GM23338 (cell line): ENCODE data around the gene AMZ1. TPM values are rescaled to one million over a fixed set of nuclear protein-coding genes. Genes with fewer than 3 reads are reported as not detected.
"Not testable (repeated sequence)": the region's sequence is repeated elsewhere in the genome, so short reads cannot be mapped to it uniquely, and the experiment has no call there.

Experiments
- ATAC-seq: fragments of 200-7000 bp; cut with Tn5 transposase; 3 replicates; pipeline ENCODE4 v1.9.1; 2020
- DNase-seq: peaks from one replicate; pipeline ENCODE4 v3.0.0-alpha.2; 2015; ENCODE audit warnings: low spot score
- H2AFZ ChIP-seq: fragments of 200-600 bp; sonication (generic); 2 replicates; pipeline ENCODE4 v1.8.0; 2016; ENCODE audit warnings: antibody characterized with exemption, mild to moderate bottlenecking, moderate library complexity
- H3F3A ChIP-seq: fragments of 200-600 bp; sonication (generic); replicated peaks from 2 replicates; pipeline ENCODE4 v1.8.0; 2017; ENCODE audit warnings: antibody characterized with exemption, mixed run types, low read depth
- H3K27ac ChIP-seq: fragments of 200-600 bp; sonication (generic); 2 replicates; pipeline ENCODE4 v1.6.1; 2016; ENCODE audit warnings: low read depth
- H3K27me3 ChIP-seq: fragments of 200-600 bp; sonication (generic); 2 replicates; pipeline ENCODE4 v1.8.0; 2016; ENCODE audit warnings: mild to moderate bottlenecking, mixed run types, moderate library complexity; ENCODE audit not compliant: insufficient read depth
- H3K36me3 ChIP-seq: fragments of 200-600 bp; sonication (generic); 2 replicates; pipeline ENCODE4 v1.8.0; 2016; ENCODE audit warnings: mild to moderate bottlenecking; ENCODE audit not compliant: insufficient read depth
- H3K4me1 ChIP-seq: fragments of 200-600 bp; sonication (generic); 2 replicates; pipeline ENCODE4 v1.8.0; 2016; ENCODE audit warnings: mild to moderate bottlenecking, moderate library complexity; ENCODE audit not compliant: insufficient read depth
- H3K4me2 ChIP-seq: fragments of 200-600 bp; sonication (generic); 2 replicates; pipeline ENCODE4 v1.7.1; 2017; ENCODE audit warnings: mixed run types
- H3K4me3 ChIP-seq: fragments of 200-600 bp; sonication (generic); 2 replicates; pipeline ENCODE4 v1.6.1; 2016; ENCODE audit warnings: mixed run types
- H3K79me2 ChIP-seq: fragments of 200-600 bp; sonication (generic); replicated peaks from 2 replicates; pipeline ENCODE4 v1.8.0; 2017; ENCODE audit warnings: mild to moderate bottlenecking; ENCODE audit not compliant: insufficient read depth
- H3K9me2 ChIP-seq: fragments of 200-600 bp; sonication (generic); 2 replicates; pipeline ENCODE4 v1.8.0; 2017; ENCODE audit not compliant: insufficient read depth
- H4K20me1 ChIP-seq: fragments of 200-600 bp; sonication (generic); replicated peaks from 2 replicates; pipeline ENCODE4 v1.8.0; 2017; ENCODE audit warnings: mild to moderate bottlenecking; ENCODE audit not compliant: insufficient read depth
- H3K27ac Mint-ChIP-seq: 2 replicates; pipeline ENCODE4 v1.8.0; 2020; ENCODE audit warnings: inconsistent platforms, mild to moderate bottlenecking, moderate library complexity, mixed read lengths
- H3K27me3 Mint-ChIP-seq: 3 replicates; pipeline ENCODE4 v1.8.0; 2022; ENCODE audit warnings: low read depth, mild to moderate bottlenecking, moderate library complexity, mixed read lengths, inconsistent platforms; ENCODE audit not compliant: insufficient read depth, poor library complexity
- H3K36me3 Mint-ChIP-seq: 3 replicates; pipeline ENCODE4 v1.8.0; 2021; ENCODE audit warnings: low read depth, mild to moderate bottlenecking, inconsistent platforms, moderate library complexity, mixed read lengths
- H3K4me1 Mint-ChIP-seq: 3 replicates; pipeline ENCODE4 v1.8.0; 2020; ENCODE audit warnings: mild to moderate bottlenecking, inconsistent platforms, mixed read lengths
- H3K4me3 Mint-ChIP-seq: 3 replicates; pipeline ENCODE4 v1.8.0; 2021; ENCODE audit warnings: moderate library complexity, mild to moderate bottlenecking, inconsistent platforms, mixed read lengths
- H3K9me3 Mint-ChIP-seq: 3 replicates; pipeline ENCODE4 v1.8.0; 2020; ENCODE audit warnings: moderate library complexity, mild to moderate bottlenecking, inconsistent platforms, mixed read lengths
- CREB1 ChIP-seq: fragments of 250-450 bp; sonication (Bioruptor Pico); IDR thresholded peaks from 2 replicates; pipeline ENCODE4 v1.5.0; 2020; ENCODE audit warnings: low read depth, mild to moderate bottlenecking, moderate library complexity
- CTCF ChIP-seq, 2 experiments: fragments of 200-600 bp in 1 of 2; sonication (generic) in 1 of 2; conservative IDR thresholded peaks; 2 replicates each; pipeline versions ENCODE4 v1.5.1 to v1.6.1; 2016 to 2017; ENCODE audit warnings: antibody characterized with exemption in 2 of 2, low read depth in 2 of 2, mild to moderate bottlenecking in 2 of 2, moderate library complexity in 1 of 2
- ETS1 ChIP-seq: IDR thresholded peaks from 2 replicates; pipeline ENCODE4 v1.6.1; 2016; ENCODE audit warnings: antibody characterized with exemption
- EZH2phosphoT487 ChIP-seq: fragments of 200-600 bp; sonication (generic); IDR thresholded peaks from one replicate; pipeline ENCODE4 v1.8.1; 2018; ENCODE audit warnings: antibody characterized with exemption; ENCODE audit not compliant: unreplicated experiment
- JUNB ChIP-seq: IDR thresholded peaks from one replicate; pipeline ENCODE4 v1.6.1; 2016; ENCODE audit warnings: antibody characterized with exemption; ENCODE audit not compliant: unreplicated experiment
- POLR2AphosphoS5 ChIP-seq: IDR thresholded peaks from 2 replicates; pipeline ENCODE4 v1.6.1; 2016; ENCODE audit warnings: antibody characterized with exemption, low read depth
- REST ChIP-seq: IDR thresholded peaks from one replicate; pipeline ENCODE4 v1.6.1; 2018; ENCODE audit warnings: antibody characterized with exemption; ENCODE audit not compliant: unreplicated experiment
- ZNF114 ChIP-seq: fragments of 250-450 bp; sonication (Bioruptor Pico); IDR thresholded peaks from 2 replicates; pipeline ENCODE4 v1.5.0; 2020; ENCODE audit warnings: mild to moderate bottlenecking, moderate library complexity
- ZNF331 ChIP-seq: fragments of 250-450 bp; sonication (Bioruptor Pico); IDR thresholded peaks from 2 replicates; pipeline ENCODE4 v1.5.0; 2020; ENCODE audit warnings: low read depth, mild to moderate bottlenecking, moderate library complexity
- polyA plus RNA-seq: library from polyadenylated mRNA; unstranded; fragments of >200 nt; fragmentation: Nextera tagmentation; extraction: Ambion mirVana; gene quantifications from 2 replicates; pipeline ENCODE4 v1.2.1, GENCODE V29; 2016
- total RNA-seq: library from RNA; depleted of rRNA; stranded (reverse); fragments of >200 nt; shearing (Covaris generic); gene quantifications from 2 replicates; pipeline ENCODE4 v1.2.3, GENCODE V29; 2014
- TF ChIP-seq, protein P1 (sequence below): fragments of 250-450 bp; sonication (Bioruptor Pico); IDR thresholded peaks from 2 replicates; pipeline ENCODE4 v1.5.0; 2020; ENCODE audit warnings: mild to moderate bottlenecking, moderate library complexity

AMZ1 gene
- total and polyA plus RNA-seq, 2 experiments from 2014 or later = 0.73 to 4.5 TPM

DNA sequence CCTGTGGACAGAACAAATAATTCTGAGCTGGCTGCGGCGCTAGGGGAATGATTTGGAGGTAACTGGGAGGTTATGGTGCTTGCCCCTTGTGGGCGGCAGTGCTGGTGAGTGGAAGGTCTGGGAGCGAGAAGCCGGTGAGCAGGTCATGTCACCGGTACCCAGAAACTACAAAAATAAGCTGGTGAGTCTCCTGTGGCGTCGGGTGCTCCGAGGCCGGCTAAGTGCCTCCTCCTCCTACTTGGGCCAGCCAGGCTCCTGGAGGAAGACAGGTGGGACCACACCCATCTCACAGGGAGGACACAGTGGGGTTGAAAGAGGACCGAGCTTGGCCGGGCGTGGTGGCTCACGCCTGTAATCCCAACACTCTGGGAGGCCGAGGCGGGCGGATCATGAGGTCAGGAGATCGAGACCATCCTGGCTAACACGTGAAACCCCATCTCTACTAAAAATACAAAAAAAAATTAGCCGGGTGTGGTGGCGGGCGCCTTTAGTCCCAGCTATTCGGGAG lies 4.0 kb downstream of the AMZ1 start:
- H3K27me3 ChIP-seq = peaks cover 24% of the 10 kb centered on the region
- H3K4me3 ChIP-seq, ATAC-seq, H2AFZ ChIP-seq, DNase-seq, H3K4me1 ChIP-seq, H3K27ac ChIP-seq, H3K79me2 ChIP-seq, H3K36me3 ChIP-seq, H3K36me3 Mint-ChIP-seq, H3F3A ChIP-seq, H3K4me3 Mint-ChIP-seq, H3K9me3 Mint-ChIP-seq, H4K20me1 ChIP-seq, H3K27ac Mint-ChIP-seq, H3K9me2 ChIP-seq, H3K4me2 ChIP-seq: not testable (repeated sequence)
- peaks cover 13% of the 10 kb centered on the region for H3K4me1 Mint-ChIP-seq
- H3K27me3 Mint-ChIP-seq = peaks cover 26% of the 10 kb centered on the region

DNA sequence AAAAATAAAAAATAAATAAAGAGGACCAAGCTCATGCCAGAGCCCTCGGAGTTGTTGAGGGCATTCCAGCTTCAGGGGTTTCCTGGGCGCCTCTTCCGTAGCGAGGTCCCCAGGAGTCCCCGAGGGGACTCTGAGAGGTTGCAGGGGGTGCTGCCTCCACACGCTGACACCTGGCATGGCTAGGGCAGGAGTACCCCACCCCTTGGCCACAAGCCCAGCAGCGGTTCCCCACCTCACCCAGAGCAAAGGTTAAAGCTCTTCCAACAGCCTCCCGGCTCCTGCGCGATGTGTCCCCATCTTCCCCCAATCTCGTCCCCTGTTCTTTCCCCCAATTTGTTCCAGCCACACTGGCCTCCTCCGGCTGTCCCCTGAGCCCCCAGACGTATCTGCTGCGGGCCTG lies 4.5 kb downstream of the AMZ1 start:
- Mint-ChIP-seq H3K9me3 (no peaks in the 10 kb centered on the region), H3K27me3 (peaks cover 21% of the 10 kb centered on the region), H3K36me3 (no peaks in the 10 kb centered on the region), H3K4me1 (peaks cover 13% of the 10 kb centered on the region), H3K4me3 (no peak overlapping the region), H3K27ac (no peak overlapping the region)
- Histone ChIP-seq H3F3A (0 out of 2 replicates have a peak, but pooled peaks cover 9% of the 10 kb centered on the region), H3K9me2 (no peaks in the 10 kb centered on the region), H4K20me1 (no peaks in the 10 kb centered on the region), H3K4me1 (no peaks in the 10 kb centered on the region; the same call in 1 of the 2 replicates), H2AFZ (no peak overlapping the region), H3K4me2 (no peak overlapping the region), H3K79me2 (no peaks in the 10 kb centered on the region), H3K27me3 (peaks cover 19% of the 10 kb centered on the region), H3K36me3 (no peaks in the 10 kb centered on the region), H3K4me3 (no peak overlapping the region), H3K27ac (no peak overlapping the region)
- ATAC-seq (no peak), DNase-seq (no peak)
- TF ChIP-seq CREB1 (CRISPR knock-in tag) (no peak), ETS1 (no peak), POLR2AphosphoS5 (no peak), EZH2phosphoT487 (no peak), CTCF (conservative IDR thresholded peaks at IDR 0.05; ENCODE audit: low read depth in 2 of 2) (no peak), REST (no peak), ZNF114 (CRISPR knock-in tag) (no peak), ZNF331 (no peak), JUNB (no peak)
- TF ChIP-seq, protein P1, sequence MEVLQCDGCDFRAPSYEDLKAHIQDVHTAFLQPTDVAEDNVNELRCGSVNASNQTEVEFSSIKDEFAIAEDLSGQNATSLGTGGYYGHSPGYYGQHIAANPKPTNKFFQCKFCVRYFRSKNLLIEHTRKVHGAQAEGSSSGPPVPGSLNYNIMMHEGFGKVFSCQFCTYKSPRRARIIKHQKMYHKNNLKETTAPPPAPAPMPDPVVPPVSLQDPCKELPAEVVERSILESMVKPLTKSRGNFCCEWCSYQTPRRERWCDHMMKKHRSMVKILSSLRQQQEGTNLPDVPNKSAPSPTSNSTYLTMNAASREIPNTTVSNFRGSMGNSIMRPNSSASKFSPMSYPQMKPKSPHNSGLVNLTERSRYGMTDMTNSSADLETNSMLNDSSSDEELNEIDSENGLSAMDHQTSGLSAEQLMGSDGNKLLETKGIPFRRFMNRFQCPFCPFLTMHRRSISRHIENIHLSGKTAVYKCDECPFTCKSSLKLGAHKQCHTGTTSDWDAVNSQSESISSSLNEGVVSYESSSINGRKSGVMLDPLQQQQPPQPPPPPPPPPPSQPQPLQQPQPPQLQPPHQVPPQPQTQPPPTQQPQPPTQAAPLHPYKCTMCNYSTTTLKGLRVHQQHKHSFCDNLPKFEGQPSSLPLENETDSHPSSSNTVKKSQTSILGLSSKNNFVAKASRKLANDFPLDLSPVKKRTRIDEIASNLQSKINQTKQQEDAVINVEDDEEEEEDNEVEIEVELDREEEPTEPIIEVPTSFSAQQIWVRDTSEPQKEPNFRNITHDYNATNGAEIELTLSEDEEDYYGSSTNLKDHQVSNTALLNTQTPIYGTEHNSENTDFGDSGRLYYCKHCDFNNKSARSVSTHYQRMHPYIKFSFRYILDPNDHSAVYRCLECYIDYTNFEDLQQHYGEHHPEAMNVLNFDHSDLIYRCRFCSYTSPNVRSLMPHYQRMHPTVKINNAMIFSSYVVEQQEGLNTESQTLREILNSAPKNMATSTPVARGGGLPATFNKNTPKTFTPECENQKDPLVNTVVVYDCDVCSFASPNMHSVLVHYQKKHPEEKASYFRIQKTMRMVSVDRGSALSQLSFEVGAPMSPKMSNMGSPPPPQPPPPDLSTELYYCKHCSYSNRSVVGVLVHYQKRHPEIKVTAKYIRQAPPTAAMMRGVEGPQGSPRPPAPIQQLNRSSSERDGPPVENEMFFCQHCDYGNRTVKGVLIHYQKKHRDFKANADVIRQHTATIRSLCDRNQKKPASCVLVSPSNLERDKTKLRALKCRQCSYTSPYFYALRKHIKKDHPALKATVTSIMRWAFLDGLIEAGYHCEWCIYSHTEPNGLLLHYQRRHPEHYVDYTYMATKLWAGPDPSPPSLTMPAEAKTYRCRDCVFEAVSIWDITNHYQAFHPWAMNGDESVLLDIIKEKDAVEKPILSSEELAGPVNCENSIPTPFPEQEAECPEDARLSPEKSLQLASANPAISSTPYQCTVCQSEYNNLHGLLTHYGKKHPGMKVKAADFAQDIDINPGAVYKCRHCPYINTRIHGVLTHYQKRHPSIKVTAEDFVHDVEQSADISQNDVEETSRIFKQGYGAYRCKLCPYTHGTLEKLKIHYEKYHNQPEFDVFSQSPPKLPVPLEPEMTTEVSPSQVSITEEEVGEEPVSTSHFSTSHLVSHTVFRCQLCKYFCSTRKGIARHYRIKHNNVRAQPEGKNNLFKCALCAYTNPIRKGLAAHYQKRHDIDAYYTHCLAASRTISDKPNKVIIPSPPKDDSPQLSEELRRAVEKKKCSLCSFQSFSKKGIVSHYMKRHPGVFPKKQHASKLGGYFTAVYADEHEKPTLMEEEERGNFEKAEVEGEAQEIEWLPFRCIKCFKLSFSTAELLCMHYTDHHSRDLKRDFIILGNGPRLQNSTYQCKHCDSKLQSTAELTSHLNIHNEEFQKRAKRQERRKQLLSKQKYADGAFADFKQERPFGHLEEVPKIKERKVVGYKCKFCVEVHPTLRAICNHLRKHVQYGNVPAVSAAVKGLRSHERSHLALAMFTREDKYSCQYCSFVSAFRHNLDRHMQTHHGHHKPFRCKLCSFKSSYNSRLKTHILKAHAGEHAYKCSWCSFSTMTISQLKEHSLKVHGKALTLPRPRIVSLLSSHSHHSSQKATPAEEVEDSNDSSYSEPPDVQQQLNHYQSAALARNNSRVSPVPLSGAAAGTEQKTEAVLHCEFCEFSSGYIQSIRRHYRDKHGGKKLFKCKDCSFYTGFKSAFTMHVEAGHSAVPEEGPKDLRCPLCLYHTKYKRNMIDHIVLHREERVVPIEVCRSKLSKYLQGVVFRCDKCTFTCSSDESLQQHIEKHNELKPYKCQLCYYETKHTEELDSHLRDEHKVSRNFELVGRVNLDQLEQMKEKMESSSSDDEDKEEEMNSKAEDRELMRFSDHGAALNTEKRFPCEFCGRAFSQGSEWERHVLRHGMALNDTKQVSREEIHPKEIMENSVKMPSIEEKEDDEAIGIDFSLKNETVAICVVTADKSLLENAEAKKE = no peak
